SW 1271 (cell line): ENCODE measurements around the gene GM2A.
"Not testable (repeated sequence)": the region's sequence is repeated elsewhere in the genome, so short reads cannot be mapped to it uniquely, and the experiment has no call there.

ENCODE experiments used
- DNase-seq, 2 experiments: peaks; one replicate each; lab custom pipeline; 2025; lab: John Stamatoyannopoulos, UW

Gene GM2A

DNA sequence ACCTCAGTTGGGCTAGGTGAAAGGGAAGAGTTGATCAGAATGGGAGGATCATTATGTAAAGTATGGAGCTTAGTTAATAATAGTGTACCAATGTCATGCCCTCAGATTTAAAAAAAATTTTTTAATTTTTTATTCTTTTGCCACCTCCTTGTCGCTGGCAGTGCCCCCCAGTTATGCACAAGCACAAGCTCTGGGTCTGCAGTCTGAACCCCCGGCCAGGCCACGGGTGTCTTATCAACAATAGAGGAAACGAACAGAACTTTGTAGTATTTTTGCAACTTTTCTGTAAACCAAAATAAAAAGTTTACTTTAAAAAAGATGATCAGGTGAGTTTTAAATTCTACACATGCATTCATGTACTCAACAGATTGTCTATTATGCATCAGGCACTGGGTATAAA is 1.4 kb upstream of the GM2A start:
- no peak for DNase-seq

DNA sequence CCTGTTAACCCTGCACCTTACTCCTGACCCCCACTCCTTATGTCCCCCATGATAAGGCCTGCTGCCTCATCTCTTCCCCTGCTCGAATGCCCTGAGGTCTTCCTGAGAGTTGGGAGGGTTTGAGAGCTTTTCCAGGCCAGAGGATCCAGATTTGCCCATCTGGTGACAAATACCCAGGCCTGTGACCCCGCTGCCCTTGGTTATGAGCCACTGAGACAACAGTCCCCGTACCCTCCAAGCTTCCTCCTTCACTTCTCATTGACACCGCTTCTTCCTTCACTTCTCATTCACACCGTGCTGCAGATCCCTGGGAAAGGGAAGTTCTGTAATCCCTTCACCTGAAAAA is 593 bp downstream of the GM2A start:
- DNase-seq, result no peak

DNA sequence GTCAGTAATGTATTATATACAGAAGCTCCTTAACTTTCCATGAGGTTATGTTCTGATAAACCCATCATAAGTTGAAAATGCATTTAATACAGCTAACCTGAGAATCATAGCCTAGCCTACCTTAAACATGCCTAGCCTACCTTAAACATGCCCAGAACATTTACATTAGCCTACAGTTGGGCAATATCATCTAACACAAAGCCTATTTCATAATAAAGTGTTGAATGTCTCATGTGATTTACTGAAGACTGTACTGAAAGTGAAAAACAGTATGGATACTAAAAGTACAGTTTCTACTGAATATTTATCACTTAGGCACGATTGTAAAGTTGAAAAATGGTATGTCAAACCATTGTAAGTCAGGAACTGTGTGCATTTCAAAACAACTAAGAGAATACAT is 1.6 kb downstream of the GM2A start:
- no peak for DNase-seq

DNA sequence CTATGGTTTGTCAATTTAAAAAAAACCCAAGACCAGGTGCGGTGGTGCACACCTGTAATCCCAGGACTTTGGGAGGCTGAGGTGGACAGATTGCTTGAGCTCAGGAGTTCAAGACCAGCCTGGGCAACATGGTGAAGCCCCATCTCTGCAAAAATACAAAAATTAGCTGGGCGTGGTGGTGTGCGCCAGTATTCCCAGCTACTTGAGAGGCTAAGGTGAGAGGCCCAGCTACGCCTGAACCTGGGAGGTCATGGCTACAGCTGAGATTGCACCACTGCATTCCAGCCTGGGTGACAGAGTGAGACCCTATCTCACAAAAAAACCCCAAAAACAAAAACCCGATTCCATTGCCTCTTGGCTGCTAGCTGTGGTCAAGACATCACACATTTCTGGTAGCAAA is 2.0 kb downstream of the GM2A start:
- not testable (repeated sequence) for DNase-seq

DNA sequence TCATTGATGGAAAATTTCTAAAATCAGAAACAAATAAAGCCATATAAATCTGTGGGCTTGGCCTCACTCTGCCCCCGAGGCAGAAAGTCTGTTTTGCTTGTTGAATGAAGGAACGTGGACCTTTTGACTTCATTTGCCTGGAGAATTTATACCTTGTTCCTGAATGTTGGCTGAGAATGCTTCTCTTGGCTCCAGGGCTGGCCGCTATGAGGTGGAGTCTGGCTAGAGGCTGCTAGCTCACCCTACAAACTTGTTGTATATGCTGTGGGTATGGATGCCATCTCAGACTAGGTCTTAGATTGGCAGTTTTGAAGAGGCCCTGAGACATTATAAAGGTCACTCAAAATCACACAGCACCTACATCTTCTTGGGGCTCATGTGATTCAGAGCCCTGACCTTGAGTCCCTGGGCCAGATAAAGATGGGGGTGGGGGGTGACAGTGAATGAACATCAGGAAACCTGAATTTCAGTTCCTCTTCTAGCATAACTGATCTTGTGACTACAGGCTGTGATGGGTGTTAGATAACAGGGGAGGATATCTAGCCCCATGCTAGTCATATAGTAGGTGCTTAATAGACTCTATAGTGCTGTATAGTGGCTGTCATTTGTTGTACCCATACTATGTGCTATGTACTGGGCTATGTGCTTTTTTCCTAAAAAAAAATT is 2.8 kb downstream of the GM2A start:
- no peak for DNase-seq

DNA sequence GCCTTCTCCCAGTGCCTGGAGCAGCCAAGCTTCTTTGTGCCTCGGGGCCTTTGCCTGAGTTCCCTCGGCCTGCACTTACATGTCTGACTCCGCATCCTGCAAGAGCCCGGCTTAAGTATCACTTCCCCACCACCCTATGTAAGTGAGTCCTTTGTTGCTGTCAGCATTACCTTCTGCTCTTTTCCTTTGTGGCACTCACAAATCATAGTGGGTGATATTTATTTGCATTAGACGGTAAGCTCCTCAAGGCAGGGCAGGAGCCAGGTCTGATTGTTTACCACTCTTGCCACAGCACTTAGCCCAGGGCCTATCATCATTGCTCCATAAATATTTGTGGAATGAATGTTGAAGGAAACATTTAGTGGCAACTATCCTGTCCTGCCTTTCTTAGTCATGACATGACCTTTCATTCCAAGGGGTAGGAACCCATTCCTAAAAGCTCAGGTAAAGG is 4.8 kb downstream of the GM2A start:
- peak in 1 of 2 experiments; percentile 19 for DNase-seq

DNA sequence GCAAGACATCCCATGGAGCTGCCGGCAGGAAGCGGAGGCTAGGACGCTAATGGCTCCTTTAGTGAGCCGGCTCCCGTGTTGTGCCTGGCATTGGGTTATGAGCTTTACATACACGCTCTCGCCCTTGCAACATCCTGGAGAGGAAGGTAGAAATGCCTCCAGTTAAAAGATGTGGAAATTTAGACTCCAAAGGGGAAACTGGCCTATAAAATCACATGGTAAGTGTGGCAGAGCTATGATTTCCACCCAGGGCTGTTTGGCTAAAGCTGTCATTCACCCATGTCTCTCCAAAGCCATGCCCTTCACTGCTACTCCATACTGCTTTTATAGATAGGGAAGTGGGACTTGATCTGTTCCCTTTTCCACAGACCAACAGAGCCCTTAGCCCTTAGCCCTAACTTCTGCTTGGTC is 5.2 kb downstream of the GM2A start:
- no peak for DNase-seq

DNA sequence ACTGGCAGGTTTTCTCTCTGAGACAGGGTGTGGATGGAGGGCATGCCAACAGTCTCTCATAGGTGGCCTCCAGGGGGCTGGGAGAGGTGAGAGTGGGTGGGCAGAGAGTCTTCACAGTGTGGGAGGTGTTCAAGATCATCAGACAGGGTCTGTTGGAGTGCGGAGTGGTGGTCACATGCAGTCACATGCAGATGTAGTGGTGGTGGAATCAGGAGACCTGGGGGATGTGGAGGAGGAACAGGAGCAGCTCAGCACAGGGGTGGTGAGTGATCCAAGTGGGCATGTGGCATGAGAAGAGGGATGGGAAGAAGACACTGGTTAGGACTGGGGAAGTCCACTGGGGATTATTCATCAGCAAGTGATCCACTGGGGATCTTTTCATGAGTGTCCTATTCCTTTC is 5.8 kb downstream of the GM2A start:
- no peak for DNase-seq

DNA sequence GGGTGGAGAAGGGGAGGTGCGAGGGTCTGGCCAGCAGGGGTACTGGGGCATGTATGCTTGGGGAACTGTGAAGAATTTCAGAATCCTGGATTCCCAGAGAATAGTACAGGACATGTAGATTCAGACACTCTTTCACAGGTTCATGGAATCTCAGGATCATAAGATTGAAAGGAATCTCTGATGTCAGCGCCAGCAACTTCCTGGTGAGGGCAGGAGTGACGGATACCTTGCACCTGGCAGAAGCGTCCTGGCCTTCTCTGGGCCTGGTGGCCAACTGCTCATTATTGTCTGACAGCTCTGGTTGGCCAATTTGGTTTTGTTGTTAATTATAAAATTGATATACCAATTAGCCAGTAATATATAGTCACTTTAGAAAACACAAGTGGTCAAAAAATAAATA is 6.9 kb downstream of the GM2A start:
- no peak for DNase-seq

DNA sequence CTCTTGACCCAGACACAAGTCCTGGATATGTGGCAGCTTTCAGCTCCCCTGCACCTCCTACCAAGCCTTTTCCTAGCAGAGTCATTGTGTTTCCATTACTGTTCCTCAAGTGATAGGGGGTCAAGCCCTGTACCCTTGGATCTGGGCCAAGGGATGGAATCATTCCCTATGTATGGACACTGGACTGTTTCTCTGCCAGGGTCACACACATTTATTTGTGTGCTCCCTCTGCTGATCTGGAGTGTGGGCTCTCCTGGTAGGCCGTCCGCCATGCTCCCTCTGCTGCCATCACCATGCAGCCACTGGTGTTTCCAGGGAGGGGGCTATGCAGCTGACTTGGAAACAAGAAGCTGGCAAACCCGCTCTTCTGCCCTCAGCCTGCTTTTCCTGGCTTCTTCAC is 9.5 kb downstream of the GM2A start:
- DNase-seq, result no peak

DNA sequence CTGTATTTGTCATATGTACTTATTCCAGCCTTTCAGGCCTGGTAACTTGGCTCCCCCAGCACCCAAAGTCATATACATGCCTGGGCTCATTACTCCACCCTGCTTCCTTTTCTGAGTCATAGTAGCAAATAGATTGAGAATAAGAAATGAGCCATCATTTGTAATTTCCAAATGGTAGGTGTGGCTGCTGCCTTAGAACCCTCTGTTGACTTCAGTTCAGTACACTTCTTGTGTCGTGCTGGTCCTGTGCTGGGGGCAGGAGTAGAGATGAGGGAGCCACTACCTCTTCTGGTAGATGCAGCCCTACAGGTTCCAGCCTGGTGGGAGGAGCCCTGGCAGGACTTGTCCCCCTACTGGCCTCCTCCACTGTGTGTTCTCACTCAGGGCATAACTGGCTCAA is 11.1 kb downstream of the GM2A start:
- DNase-seq, result no peak

DNA sequence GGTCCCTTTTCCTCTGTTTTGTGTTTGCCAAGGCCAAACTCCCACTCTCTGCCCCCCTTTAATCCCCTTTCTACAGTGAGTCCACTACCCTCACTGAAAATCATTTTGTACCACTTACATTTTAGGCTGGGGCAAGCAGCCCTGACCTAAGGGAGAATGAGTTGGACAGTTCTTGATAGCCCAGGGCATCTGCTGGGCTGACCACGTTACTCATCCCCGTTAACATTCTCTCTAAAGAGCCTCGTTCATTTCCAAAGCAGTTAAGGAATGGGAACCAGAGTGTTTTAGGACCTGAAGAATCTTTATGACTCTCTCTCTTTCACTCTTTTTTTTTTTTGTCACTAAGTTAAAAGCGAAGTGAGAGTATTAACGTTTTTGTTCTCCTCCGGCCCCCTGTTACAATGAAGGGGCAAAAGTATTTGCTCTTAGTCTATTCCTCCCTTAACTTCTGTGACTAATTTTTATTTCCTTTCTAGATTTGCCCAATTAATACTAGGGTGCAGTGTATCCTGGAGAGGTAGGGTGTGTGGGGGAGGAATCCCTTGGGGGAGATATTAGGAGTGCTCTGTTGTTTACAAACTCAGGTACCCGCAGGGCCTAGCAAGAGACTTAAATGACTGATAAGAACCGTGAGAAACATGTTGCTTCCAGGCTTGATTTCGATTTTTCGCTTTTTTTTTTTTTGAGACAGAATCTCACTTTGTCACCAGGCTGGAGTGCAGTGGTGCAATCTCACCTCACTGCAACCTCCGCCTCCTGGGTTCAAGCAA is 14.7 kb downstream of the GM2A start:
- DNase-seq, result no peak

DNA sequence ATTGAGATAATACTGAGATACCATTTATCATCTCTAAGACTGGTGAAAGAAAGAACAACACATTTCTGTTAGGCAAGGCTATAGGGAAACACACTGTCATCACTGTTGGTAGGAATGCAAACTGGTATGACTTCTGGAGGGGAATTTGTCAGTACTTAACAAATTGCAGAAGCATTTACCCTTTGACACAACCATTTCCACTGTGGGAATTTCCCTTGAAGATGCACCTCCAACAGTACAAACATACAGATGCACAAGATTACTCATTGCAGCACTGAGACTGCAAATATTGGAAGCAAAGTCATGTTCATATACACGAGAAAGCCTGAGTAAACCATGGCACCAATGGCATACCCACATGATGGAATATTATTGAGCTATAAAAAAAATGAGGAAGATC is 17.6 kb downstream of the GM2A start:
- DNase-seq, result no peak

DNA sequence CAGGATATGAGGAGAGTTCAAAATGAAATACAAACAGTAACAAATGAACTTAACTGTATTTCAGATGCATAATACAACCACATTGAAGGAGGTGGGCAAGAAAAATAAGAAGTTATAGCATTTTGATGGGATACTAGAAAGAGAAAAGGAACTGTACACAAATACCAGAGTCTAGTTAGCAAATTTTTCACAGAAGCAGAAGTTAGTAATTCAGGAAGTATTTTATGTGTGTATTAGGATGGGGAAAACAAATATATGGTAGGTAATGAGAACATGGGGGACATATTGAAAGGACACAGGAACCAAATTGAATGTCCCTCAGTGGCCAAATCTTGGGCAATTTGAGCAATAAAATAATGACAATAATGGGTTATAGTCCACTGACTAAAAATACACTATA is 18.4 kb downstream of the GM2A start:
- no peak for DNase-seq

DNA sequence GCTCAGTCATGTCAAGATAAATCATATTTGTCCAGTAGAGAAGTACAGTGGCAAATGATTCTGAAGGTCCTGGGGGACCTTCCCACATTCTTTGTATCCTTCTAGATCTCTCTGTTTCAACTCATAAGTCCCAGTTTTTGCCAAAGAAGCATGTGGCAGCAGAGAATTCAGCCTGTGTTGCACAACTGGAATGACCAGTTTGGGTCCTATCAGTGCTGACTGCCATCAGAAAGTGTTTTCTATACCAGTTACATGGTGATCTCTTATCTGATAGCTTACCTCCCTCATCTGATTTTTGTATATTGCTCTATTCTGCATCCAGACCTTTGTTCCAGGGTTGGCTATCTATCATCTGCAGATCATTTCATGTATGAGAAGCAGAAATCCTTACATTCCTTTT is 21.7 kb downstream of the GM2A start:
- no peak for DNase-seq

DNA sequence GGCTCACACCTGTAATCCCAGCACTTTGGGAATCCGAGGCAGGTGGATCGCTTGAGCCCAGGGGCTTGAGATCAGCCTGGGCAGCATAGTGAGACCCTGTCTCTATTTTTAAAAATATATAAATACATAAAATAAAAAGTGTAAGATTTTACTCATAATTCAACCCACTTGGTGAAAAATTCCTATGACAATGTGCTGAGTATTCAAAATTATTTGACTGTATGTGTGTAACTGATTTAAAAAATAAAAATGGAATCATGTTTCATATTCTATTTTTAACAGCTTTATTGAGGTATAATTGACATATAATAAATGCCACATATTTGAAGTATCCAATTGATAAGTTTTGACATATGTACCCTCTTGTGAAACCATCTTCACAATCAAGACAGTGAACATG is 22.8 kb downstream of the GM2A start:
- DNase-seq, result no peak

DNA sequence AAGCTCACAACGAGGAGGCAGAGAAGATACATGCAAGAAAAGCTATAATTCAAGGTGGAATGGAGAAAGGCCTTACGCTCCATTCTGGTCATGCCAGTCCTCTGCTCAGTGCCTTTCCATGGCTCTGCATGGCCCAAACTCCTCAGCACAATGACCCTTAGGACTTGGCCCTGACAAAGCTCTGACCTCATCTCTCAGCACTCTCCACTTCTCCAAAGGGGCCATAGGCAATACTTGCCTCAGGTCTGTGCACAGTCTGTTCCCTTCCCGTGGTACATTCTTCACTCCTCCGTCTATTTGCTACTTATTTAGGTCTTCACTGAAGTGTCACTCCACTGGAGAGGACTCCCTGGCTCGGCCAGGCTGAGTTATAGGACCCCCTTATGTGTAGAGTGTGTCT is 25.9 kb downstream of the GM2A start:
- DNase-seq, result no peak

DNA sequence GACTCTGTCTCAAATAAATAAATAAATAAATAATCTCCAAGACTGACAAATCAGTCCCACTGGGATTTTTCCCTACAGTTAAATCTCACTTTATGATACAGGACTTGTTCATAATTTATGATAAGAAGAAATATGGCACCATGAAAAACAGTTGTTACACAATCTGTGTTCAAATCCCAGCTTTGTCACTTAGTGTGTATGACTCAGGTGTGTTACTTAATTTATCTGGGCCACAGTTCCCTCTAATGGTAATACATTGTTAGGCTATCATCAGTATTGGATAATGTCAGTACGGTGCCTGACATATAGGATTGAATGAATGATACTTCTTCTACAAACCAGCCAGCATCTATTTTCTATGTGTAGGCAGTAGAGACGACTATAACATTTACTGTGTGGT is 27.5 kb downstream of the GM2A start:
- DNase-seq, result no peak

DNA sequence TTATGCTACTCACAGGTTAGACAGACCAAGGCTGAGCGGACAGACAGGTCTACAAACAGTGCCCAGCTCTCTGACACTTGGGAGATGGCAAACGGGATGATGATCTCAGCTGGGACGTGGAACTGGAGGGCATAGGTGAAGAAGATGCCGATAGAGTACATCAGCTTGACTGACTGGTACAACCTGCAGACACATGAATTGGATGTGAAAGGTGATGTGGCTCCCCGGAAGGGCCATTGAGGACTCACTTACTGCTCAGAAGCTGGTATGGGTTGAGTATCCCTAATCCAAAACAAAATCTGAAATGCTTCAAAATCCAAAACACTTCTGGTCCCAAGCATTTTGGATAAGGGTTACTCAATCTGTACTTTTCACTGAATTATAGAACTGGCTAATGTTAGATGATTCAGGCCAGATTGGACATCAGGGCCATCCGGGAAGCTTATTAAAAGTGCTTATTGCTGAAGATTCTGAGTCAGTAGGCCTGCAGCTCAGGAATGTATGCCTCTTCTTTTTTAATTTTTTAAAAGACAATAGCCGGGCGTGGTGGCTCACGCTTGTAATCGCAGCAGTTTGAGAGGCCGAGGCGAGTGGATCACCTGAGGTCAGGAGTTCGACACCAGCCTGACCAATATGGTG is 28.1 kb downstream of the GM2A start:
- DNase-seq, result no peak

DNA sequence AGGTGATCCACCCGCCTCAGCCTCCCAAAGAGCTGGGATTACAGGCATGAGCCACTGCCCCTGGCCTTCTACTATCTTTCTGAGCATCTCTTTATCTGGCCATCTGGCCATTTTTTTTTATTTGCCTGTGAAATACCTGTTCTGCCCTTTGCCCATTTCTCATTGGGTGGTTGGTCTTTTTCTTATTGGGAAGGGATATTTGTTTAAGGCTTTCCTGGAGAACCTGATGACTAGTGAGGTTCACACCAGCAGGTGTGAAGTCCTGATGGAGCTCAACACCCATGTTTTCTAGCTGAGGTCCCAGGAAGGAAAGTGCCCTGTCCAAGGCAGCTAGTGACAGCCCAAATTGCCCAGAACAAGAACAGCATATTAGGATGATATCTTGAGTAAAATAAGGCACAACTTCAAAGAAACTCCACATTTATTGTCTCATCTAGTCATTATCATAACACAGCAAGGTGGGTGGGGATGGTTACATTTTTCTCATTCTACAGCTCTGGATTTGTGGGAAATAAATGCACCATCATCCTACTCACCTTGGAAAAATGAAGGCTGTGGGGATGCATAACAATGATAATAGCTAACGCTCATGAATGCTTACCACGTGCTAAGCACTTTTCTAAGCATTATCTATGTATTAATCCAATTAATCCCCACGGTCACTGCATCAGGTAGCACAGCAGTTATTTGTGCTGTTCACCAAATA is 30.3 kb downstream of the GM2A start:
- no peak for DNase-seq

DNA sequence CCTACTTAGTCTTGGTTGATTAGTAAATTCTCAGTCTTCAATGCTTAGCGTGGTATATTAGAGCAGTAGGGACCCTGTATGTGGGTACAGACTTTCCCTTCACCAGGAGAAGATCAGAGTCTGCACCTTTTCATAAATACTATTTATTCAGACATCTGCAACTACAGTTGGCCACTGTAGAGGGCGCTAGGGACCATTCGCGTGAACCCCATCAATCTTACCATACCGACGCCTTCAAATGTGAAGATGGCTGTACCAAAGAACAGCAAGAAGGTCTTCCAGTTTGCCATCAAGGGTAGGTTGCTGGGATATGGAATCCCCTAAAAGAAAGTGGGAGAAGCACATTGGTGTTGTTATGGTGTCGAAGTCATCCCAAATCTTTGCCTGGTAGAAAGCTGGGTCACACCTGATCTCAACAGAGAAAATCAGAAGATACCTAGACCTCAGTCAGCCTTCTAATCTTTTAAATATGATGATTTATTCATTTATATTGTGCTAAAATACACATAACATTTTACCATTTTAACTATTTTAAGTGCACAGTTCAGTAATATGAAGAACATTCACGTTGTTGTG is 31.5 kb downstream of the GM2A start:
- peak in 1 of 2 experiments; percentile 11 for DNase-seq

DNA sequence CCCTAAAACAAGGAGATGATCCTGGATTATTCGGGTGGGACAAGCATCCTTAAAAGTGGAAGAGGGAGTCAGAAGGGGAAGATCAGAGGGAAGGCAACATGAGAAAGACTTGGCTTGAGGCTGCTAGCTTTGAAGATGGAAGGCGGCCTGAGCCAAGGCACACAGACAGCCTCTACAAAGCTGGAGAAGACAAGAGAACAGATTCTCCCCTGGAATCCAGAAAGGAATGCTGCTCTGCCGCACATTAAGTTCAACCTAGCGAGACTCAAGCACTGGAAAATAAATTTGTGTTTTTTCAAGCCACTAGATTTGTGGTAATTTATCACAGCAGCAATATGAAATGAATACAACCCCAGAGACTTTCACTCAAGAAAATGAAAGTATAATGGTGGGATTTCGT is 32.7 kb downstream of the GM2A start:
- no peak for DNase-seq
